Measurements from ENCODE around the gene NOX4. TPM values are rescaled to one million over a fixed set of nuclear protein-coding genes. Genes with fewer than 3 reads are reported as not detected.

The NOX4 gene
- total RNA-seq, 4 donors from 2014 or later, result 3.9 to 23.7 (median 5.6) TPM

DNA sequence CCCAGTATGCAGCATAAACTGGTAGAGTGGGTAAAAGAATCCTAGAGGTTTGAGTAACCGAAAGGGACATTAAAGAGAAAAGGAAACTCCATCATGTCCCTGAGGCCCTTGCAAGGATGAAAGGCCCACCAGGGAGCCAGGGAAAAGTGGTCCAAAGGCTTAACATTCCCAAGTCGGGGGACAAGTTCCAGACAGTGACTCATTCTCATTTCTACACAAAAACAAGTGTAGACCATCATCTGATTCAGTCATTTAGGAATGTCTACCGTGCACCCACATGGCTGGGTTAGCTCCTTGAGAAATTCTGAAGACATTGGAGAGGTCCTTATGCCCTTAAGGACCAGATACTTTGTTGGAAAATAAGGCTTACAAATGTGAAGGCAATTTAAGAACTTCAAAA is 4.8 kb upstream of the NOX4 start:
- Histone ChIP-seq H3K4me1 (peaks cover 0 to 8% (median 0%) of the 10 kb centered on the region in 3 donors), H3K27ac (no peak overlapping the region), H3K27me3 (no peaks in the 10 kb centered on the region), H3K9me3 (no peaks in the 10 kb centered on the region), H3K36me3 (no peaks in the 10 kb centered on the region), H3K4me3 (no peak overlapping the region)
- peak; percentile 76 for ATAC-seq
- 48 to 67% methylated on average over 1 to 3 of the region's 3 CpGs for WGBS, 2 donors (ENCODE audit: low coverage in 1 of 2)
- TF ChIP-seq POLR2A (IDR thresholded peaks at IDR 0.05), result no peak
- no peak for TF ChIP-seq EP300 (IDR thresholded peaks at IDR 0.05)
- no peak for TF ChIP-seq POLR2AphosphoS5 (IDR thresholded peaks at IDR 0.05)
- TF ChIP-seq, protein P1, sequence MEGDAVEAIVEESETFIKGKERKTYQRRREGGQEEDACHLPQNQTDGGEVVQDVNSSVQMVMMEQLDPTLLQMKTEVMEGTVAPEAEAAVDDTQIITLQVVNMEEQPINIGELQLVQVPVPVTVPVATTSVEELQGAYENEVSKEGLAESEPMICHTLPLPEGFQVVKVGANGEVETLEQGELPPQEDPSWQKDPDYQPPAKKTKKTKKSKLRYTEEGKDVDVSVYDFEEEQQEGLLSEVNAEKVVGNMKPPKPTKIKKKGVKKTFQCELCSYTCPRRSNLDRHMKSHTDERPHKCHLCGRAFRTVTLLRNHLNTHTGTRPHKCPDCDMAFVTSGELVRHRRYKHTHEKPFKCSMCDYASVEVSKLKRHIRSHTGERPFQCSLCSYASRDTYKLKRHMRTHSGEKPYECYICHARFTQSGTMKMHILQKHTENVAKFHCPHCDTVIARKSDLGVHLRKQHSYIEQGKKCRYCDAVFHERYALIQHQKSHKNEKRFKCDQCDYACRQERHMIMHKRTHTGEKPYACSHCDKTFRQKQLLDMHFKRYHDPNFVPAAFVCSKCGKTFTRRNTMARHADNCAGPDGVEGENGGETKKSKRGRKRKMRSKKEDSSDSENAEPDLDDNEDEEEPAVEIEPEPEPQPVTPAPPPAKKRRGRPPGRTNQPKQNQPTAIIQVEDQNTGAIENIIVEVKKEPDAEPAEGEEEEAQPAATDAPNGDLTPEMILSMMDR (IDR thresholded peaks at IDR 0.05), result no peak

DNA sequence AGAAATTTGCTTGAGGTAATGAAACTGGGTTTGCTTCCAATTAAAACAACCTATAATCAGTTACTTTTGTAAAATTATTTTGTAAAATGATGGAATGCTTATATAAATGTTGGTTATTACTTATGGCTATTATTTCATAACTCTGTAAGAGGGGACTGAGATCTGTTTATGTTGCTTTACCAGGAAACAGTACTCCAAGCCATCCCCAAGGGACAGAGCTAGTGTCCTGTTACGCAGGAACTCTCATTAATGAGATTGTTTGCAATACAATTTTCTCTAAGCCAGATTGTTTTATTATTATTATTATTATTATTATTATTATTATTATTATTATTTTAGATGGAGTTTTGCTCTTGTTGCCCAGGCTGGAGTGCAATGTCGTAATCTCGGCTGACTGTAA is 2.3 kb upstream of the NOX4 start:
- Histone ChIP-seq H3K27ac (no peak overlapping the region), H3K36me3 (no peaks in the 10 kb centered on the region), H3K4me1 (peaks cover 0 to 15% (median 0%) of the 10 kb centered on the region in 3 donors), H3K4me3 (no peak overlapping the region), H3K27me3 (no peaks in the 10 kb centered on the region), H3K9me3 (no peaks in the 10 kb centered on the region)
- no peak for ATAC-seq
- 89 to 95% methylated on average over 1 to 2 of the region's 3 CpGs for WGBS, 2 donors (ENCODE audit: low coverage in 1 of 2)
- TF ChIP-seq, protein P1 (IDR thresholded peaks at IDR 0.05), result no peak
- TF ChIP-seq EP300 (IDR thresholded peaks at IDR 0.05) (no peak), POLR2AphosphoS5 (IDR thresholded peaks at IDR 0.05) (no peak), POLR2A (IDR thresholded peaks at IDR 0.05) (no peak)

DNA sequence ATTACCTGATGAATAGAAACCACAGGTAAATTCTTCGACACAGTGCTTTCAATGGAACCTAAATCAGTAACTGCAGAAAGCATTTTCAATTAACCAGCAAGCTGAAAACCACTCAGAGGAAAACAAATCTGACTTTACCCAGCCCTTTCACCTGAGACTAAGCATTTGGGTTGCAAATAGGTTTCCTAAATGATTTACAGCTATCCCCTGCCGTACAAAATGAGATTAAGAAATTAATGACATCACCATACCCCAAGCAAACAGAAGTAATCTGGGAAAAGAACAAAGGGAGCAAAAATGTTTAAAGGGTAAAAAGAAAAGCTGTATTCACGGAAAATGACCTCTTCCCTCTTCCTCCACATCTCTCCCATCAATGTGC is 584 bp downstream of the NOX4 start:
- ATAC-seq, result no peak
- 26 to 39% methylated on average over 3 of the region's 3 CpGs for WGBS, 2 donors (ENCODE audit: low coverage in 1 of 2)
- no peaks in the 10 kb centered on the region for H3K36me3 ChIP-seq
- peak overlapping the region; percentile 26 to 61 for H3K4me3 ChIP-seq
- peaks cover 0 to 15% (median 0%) of the 10 kb centered on the region in 3 donors for H3K4me1 ChIP-seq
- peak overlapping the region in 1 of 4 donors; percentile 75 for H3K27ac ChIP-seq
- TF ChIP-seq POLR2A (IDR thresholded peaks at IDR 0.05) (no peak), POLR2AphosphoS5 (IDR thresholded peaks at IDR 0.05) (no peak), EP300 (IDR thresholded peaks at IDR 0.05) (no peak)
- TF ChIP-seq, protein P1 (IDR thresholded peaks at IDR 0.05), result no peak
- no peaks in the 10 kb centered on the region for H3K9me3 ChIP-seq
- H3K27me3 ChIP-seq, result no peaks in the 10 kb centered on the region

DNA sequence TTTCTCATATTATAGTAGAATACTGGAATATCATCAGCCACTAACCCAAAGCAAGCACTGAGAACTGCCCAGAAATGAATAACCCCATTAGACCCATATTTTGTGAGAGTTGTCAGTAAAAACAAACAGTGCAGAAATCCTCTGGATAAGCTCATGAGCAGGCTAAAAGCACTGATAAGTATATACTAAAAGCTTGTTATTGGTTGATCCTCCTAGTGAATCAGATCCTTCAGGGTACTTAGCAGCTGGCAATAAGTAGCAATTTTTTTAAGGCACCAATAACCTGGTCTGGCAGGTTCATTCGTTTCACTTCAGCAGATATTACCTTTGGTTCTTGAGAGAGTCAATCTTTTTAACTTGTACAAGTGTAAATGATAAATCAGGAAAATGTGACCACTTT is 1.2 kb downstream of the NOX4 start:
- peaks cover 0 to 15% (median 0%) of the 10 kb centered on the region in 3 donors for H3K4me1 ChIP-seq
- no peaks in the 10 kb centered on the region for H3K36me3 ChIP-seq
- H3K9me3 ChIP-seq, result no peaks in the 10 kb centered on the region
- H3K4me3 ChIP-seq, result peak overlapping the region in 1 of 2 donors; percentile 61
- WGBS, 2 donors (ENCODE audit: low coverage in 1 of 2), result 50 to 75% methylated on average over 1 of the region's 1 CpG
- TF ChIP-seq EP300 (IDR thresholded peaks at IDR 0.05), result no peak
- no peak for TF ChIP-seq POLR2A (IDR thresholded peaks at IDR 0.05)
- no peaks in the 10 kb centered on the region for H3K27me3 ChIP-seq
- no peak for ATAC-seq
- no peak overlapping the region for H3K27ac ChIP-seq

DNA sequence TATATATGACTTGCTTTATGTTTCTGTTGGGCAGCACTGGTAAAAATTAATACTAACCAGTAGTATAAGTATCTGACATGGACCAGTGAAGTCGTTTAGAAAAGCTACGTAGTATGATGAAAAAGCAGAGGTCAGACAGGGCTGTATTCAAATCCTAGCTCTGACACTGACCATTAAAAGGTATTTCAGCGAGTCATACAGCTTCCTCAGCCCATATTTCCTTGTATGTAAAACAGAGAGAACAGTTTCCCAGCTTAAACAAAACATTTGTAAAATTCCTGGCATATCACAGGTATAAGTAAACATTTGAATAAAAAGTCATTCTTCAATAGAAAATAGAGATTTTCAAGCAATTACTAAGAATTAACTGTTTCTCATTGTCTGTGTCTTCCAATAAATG is 4.2 kb downstream of the NOX4 start:
- 45 to 47% methylated on average over 3 of the region's 3 CpGs for WGBS, 2 donors (ENCODE audit: low coverage in 1 of 2)
- H3K9me3 ChIP-seq, result no peaks in the 10 kb centered on the region
- peaks cover 0 to 15% (median 0%) of the 10 kb centered on the region in 3 donors for H3K4me1 ChIP-seq
- H3K27me3 ChIP-seq, result no peaks in the 10 kb centered on the region
- no peaks in the 10 kb centered on the region for H3K36me3 ChIP-seq
- no peak for ATAC-seq
- no peak for TF ChIP-seq POLR2A (IDR thresholded peaks at IDR 0.05)
- TF ChIP-seq, protein P1 (IDR thresholded peaks at IDR 0.05), result no peak
- TF ChIP-seq POLR2AphosphoS5 (IDR thresholded peaks at IDR 0.05), result no peak
- TF ChIP-seq EP300 (IDR thresholded peaks at IDR 0.05), result no peak
- no peak overlapping the region for H3K4me3 ChIP-seq
- no peak overlapping the region for H3K27ac ChIP-seq
